Amygdala (tissue), 56 donors: ENCODE measurements around the gene MRAP2.
"Not testable (repeated sequence)": the region's sequence is repeated elsewhere in the genome, so short reads cannot be mapped to it uniquely, and the experiment has no call there.

Experiments
- DNase-seq, 56 donors: peaks; one replicate each; lab custom pipeline; 2025; lab: John Stamatoyannopoulos, UW

Gene MRAP2

GRCh38 chr6:84068873-84069272, 35.3 kb downstream of the MRAP2 start:
- not testable (repeated sequence) for DNase-seq

- DNase-seq, result no peak
Observed at GRCh38 chr6:84072442-84072997, 38.9 kb downstream of the MRAP2 start.

- DNase-seq, result no peak
Observed at GRCh38 chr6:84074988-84075781, 41.6 kb downstream of the MRAP2 start.

GRCh38 chr6:84077645-84078044, 44.1 kb downstream of the MRAP2 start:
- DNase-seq, result no peak

GRCh38 chr6:84078335-84078734, 44.8 kb downstream of the MRAP2 start:
- DNase-seq, result no peak

GRCh38 chr6:84081222-84081621, 47.6 kb downstream of the MRAP2 start:
- no peak for DNase-seq

- no peak for DNase-seq
Observed at GRCh38 chr6:84082689-84083265, 49.2 kb downstream of the MRAP2 start.

- DNase-seq, result not testable (repeated sequence)
Observed at GRCh38 chr6:84084705-84085104, 51.1 kb downstream of the MRAP2 start.

GRCh38 chr6:84086056-84086455, 52.5 kb downstream of the MRAP2 start:
- no peak for DNase-seq

- no peak for DNase-seq
Observed at GRCh38 chr6:84086545-84087429, 53.2 kb downstream of the MRAP2 start.

GRCh38 chr6:84089081-84089480, 55.5 kb downstream of the MRAP2 start:
- DNase-seq, result no peak

GRCh38 chr6:84089552-84089951, 56.0 kb downstream of the MRAP2 start:
- no peak for DNase-seq

GRCh38 chr6:84093441-84094435, 60.2 kb downstream of the MRAP2 start:
- DNase-seq, result no peak

- no peak for DNase-seq
Observed at GRCh38 chr6:84095156-84095555, 61.6 kb downstream of the MRAP2 start.

GRCh38 chr6:84103029-84103428, 69.5 kb downstream of the MRAP2 start:
- DNase-seq, result no peak

GRCh38 chr6:84105215-84105924, 71.8 kb downstream of the MRAP2 start:
- not testable (repeated sequence) for DNase-seq

- DNase-seq, result no peak
Observed at GRCh38 chr6:84107495-84107894, 73.9 kb downstream of the MRAP2 start.

- not testable (repeated sequence) for DNase-seq
Observed at GRCh38 chr6:84111351-84111750, 77.8 kb downstream of the MRAP2 start.
